ENCODE measurements around the gene MRI1. TPM values are rescaled to one million over a fixed set of nuclear protein-coding genes. Genes with fewer than 3 reads are reported as not detected.
"Not testable (repeated sequence)": the region's sequence is repeated elsewhere in the genome, so short reads cannot be mapped to it uniquely, and the experiment has no call there.

MRI1 gene
- polyA plus RNA-seq (2014; cell fraction: cytosol; rRNA removed), result 38.5 and 40.1 TPM in 2 replicates
- polyA plus RNA-seq (2014; cell fraction: nucleus; rRNA removed), result 104 and 138 TPM in 2 replicates

DNA sequence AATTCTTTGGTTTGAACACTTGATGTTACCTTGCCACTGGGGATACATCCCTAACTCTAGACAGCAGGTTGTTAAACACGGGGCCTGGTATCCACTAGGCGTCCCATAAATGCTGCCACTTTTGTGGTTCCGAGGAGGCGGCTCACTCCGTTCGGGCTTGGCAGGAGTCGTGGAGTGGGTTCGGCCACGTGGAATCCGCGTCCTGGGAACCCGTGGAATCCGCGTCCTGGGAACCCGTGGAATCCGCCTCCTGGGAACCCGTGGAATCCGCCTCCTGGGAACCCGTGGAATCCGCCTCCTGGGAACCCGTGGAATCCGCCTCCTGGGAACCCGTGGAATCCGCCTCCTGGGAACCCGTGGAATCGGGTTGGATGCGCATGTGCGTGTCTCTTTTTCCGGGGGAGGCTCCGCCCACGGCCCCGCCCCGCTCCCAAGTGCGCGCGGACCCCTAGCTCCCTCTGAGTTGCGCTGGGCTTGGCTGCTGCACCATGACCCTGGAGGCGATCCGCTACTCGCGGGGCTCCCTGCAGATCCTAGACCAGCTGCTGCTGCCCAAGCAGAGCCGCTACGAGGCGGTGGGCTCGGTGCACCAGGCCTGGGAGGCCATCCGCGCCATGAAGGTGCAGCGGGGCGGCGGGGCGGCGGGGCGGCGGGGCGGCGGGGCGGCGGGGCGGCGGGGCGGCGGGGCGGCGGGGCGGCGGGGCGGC is at the start of gene MRI1:
Gene MRI1 (plus strand): TSS at position 422 of the 707 bp plus-strand sequence. CDS start 67 bp downstream, at position 489.
- DNase-seq (ENCODE audit: low spot score), result peak; percentile 71

GRCh38 chr19:13717194-13717643 is 47.1 kb upstream of the MRI1 start:
- DNase-seq (ENCODE audit: low spot score), result no peak

GRCh38 chr19:13718733-13719132 is 45.6 kb upstream of the MRI1 start:
- DNase-seq (ENCODE audit: low spot score), result peak; percentile 32

GRCh38 chr19:13722146-13722545 is 42.2 kb upstream of the MRI1 start:
- no peak for DNase-seq (ENCODE audit: low spot score)

DNA sequence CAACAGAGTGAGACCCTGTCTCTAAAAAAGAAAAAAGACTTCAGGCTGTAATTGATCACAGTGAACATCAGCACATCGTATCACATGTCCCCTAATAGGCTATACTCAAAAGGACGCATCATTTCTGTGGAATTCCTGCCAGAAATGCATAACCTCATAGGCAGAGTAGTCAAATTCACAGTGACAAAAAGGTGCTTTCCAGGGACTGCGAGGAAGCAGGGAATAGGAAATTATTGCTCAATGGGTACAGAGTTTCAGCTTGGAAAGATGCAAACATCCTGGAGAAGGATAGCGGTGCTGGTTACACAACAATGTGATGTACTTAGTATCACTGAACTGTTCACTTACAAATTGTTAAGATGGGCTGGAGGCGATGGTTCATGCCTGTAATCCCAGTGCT is 41.1 kb upstream of the MRI1 start:
- DNase-seq (ENCODE audit: low spot score), result no peak

GRCh38 chr19:13726323-13726722 is 38.0 kb upstream of the MRI1 start:
- no peak for DNase-seq (ENCODE audit: low spot score)

- DNase-seq (ENCODE audit: low spot score), result no peak
Observed at GRCh38 chr19:13727798-13728197, 36.5 kb upstream of the MRI1 start.

DNA sequence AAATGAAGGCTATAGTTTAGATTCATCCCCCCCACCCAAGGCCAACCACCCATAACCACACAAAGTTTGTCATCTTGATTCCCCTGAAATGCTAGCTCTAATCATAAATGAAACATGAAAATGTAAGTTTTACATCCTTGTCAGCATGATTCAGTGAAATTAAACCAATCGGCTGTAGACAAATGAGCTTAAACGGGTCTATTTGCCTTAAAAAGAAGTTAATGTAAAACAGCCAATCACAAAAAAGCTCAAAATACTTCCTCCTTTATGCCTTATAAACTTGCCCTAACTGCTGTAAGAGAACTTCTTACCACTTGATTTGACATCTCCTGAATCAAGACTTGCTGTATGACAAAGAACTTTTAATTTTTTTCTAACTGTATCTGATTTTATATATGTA is 34.5 kb upstream of the MRI1 start:
- DNase-seq (ENCODE audit: low spot score), result no peak

DNA sequence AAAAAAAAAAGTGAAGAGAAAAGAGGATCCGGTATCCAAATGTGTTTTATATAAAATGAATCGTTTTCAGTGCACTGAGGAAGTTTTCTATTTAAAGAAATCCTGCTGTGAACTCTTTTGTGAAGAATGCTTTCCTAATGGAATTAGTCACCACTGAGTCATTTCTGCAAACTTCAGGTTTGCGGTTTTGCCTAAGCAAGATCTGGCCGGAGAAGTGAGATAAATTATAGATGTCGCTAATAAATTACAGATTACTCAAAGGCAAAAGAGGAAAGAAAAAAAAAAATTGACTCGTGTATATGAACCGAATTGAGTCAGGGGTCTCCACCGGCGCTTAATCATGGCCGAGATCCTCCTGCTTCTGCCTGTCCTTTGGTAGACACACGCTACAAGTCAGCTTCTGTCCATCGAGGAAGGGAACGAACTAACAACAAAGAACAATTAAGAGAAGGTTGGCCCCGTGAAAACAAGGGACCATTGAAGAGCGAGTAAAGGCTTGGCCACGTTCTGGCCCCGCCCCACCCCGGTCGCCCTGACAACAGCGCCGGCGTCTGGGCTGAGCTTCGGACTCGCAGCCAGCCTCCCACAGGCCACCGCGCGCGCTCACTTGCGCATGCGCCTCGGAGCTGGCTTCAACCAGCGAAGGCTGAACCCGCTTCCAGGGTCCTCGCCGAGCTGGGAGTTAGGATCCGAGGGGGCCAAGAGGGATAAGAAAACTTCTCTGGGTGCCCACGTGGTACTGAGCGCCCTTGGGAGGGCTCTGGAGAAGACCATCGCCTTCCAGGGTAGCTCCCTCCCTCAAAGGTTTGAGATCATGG is 33.0 kb upstream of the MRI1 start:
- DNase-seq (ENCODE audit: low spot score), result peak; percentile 91

GRCh38 chr19:13732337-13732736 is 32.0 kb upstream of the MRI1 start:
- no peak for DNase-seq (ENCODE audit: low spot score)

GRCh38 chr19:13734751-13735150 is 29.6 kb upstream of the MRI1 start:
- no peak for DNase-seq (ENCODE audit: low spot score)

DNA sequence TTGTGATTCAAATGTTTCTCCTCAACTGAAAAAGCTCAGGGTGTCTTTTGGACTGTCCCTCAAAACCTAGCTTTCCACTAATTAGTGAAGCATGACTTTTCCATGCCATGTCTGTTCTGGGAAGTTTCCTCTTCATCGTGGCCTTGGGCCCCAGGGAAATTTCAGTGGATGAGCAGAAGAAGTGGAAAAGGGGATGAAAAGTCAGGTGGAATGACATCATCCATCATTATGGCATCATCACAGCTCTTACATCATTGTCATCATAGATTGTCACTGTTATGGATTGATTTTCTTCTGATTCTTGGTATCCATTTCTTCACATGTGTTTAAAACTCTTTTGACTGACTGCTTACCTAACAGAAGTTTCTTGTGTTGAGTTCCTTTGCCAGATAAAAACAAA is 26.2 kb upstream of the MRI1 start:
- no peak for DNase-seq (ENCODE audit: low spot score)

GRCh38 chr19:13741893-13742292 is 22.4 kb upstream of the MRI1 start:
- DNase-seq (ENCODE audit: low spot score), result no peak

GRCh38 chr19:13742756-13743155 is 21.6 kb upstream of the MRI1 start:
- DNase-seq (ENCODE audit: low spot score), result no peak

- no peak for DNase-seq (ENCODE audit: low spot score)
Observed at GRCh38 chr19:13744174-13744573, 20.1 kb upstream of the MRI1 start.

DNA sequence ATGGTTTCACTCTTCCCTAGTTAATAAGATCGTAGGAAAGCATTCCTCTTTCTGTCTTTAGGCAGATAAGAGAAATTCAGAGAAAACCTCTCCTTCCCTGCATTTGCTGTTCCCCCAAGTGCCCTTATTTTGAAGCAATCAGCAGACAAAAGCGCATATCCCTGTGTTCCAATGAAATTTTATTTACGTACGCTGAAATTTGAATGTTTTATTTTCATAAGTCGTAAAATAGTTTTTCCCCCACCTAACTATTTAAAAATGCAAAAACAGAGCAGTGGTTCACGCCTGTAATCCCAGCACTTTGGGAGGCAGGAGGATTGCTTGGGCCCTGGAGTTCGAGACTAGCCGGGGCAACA is 17.2 kb upstream of the MRI1 start:
- peak; percentile 20 for DNase-seq (ENCODE audit: low spot score)

DNA sequence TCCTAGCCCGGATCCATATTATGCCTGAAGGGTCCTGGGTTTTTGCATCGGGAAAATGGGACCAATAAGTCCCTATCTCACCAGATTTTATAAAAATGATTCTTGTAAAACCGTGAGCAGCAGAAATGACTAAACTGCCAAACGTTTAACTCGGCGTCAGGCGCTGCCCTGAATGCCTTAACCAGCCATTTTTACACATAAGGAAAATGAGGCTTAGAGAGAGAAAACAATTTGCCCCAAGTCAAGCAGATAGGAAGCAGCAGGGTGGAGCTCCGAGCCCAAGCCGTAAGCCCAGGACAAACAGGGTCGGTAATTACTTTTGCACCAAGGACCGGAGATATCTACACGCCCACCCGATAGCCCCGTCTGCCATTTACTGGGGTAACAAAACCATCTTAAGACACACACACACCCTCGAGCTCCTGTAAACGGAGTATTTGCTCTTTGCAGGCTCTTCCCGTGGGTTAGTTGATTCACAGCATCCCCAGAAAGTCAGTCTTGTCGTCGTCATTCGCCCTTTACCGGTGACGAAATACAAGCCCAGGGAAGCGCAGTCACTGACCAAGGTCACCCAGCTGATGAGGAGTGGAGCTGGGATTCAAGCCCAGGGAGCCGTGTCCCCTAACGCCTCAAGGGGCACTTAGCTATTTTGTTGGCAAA is 16.0 kb upstream of the MRI1 start:
- DNase-seq (ENCODE audit: low spot score), result no peak

DNA sequence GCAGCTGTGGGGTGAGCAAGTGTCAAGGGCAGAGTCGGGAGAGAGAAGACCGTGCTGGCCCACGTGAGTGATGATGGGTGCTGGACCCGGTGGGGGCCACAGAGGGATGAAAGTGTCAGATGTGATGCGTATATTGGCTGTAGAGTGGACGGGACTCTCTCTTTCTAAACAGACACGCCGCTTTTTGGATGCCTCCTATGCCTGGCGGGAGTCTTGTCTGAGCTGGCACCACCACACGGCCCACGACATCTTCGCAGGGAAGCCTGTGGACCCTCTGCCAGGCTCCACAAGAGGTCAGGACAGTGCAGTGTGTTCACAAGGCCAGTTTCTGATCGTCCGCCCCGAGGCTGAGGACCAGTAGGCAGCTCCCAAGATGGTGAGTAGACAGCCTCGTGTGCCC is 12.9 kb upstream of the MRI1 start:
- DNase-seq (ENCODE audit: low spot score), result no peak

GRCh38 chr19:13753622-13754021 is 10.7 kb upstream of the MRI1 start:
- not testable (repeated sequence) for DNase-seq (ENCODE audit: low spot score)

DNA sequence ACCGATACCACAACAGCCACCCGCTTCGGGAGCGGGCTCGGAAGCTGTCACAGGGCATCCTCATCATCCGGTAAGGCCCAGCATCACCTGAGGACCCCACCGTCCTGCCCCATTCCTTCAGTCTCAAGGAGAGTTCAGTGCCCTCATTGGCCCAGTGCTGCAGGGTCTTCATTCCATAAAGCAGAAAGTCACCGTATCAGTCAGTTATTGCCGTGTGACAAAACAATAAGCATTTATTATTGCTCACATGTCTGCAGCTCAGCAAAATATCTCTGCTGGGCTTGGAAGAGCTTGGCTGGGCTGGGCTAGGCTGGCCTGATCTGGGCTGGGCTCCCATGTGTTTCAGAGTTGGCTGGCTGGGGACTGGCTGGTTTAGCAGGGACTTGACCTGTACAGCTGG is 8.1 kb upstream of the MRI1 start:
- DNase-seq (ENCODE audit: low spot score), result no peak

GRCh38 chr19:13757805-13758772 is 6.2 kb upstream of the MRI1 start:
- no peak for DNase-seq (ENCODE audit: low spot score)
